ENCODE data around the gene SSTR4.
"Not testable (repeated sequence)": the region's sequence is repeated elsewhere in the genome, so short reads cannot be mapped to it uniquely, and the experiment has no call there.

The SSTR4 gene, protein sequence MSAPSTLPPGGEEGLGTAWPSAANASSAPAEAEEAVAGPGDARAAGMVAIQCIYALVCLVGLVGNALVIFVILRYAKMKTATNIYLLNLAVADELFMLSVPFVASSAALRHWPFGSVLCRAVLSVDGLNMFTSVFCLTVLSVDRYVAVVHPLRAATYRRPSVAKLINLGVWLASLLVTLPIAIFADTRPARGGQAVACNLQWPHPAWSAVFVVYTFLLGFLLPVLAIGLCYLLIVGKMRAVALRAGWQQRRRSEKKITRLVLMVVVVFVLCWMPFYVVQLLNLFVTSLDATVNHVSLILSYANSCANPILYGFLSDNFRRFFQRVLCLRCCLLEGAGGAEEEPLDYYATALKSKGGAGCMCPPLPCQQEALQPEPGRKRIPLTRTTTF

DNA sequence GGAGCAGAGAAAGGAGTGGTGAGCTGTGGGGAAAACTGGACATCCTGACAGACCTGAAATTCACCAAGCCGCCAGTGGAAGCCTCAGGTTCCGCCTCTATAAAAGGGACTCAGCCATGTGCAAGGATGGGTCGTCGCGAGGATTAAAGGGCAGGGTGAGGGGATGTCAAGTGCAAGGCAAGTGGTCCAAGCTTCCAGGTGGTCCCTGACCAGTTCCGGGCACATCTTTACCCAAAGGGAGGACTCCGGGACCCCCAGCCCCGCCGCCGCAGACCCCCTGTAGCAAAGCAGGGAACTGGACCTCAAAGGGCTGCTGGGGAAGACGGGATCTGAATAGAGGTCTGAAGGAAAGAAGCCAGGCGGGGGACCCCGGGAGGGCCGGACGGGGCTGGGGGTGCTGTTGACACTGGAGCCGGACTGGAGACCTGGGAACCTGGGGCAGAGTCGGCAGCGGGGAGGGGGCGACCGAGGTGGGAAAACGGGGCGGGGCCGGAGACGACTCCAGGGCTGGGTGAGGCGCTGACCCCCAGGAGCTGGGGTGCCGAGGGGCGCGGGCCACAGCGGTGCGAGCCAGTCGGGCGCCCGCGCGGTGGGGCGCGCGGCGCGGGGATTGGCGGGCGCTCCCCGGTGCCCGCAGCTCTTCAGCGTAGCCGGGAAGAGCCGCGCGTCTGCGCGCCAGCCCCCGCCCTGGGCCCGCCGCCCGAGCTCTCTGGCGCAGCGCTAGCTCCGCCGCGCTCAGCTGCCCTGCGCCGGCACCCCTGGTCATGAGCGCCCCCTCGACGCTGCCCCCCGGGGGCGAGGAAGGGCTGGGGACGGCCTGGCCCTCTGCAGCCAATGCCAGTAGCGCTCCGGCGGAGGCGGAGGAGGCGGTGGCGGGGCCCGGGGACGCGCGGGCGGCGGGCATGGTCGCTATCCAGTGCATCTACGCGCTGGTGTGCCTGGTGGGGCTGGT, at the start of gene SSTR4:
SSTR4 (plus strand) TSS at position 592 of the 951 bp plus-strand sequence; CDS start at position 764, 172 bp downstream.
- DNase-seq (ENCODE audit: low read depth in 3 of 3) = no peak

DNA sequence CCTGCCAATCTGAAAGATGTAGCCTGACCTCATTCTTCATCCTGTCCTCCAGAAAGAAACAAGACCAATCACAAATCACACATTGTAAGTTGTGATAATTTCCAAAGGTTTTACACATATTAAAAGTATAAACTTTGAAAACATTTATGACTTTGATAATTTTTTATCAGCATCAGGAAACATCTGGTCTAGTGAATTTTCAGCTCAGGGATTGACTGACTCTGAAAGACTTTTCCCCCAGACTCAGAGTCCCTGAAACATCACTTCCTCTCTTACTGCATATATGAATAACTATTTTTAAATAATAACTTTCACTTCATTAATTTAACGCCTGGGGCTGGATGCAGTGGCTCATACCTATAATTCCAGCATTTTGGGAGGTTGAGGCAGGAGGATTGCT, 48.5 kb upstream of the SSTR4 start:
- no peak for DNase-seq (ENCODE audit: low read depth in 3 of 3)

DNA sequence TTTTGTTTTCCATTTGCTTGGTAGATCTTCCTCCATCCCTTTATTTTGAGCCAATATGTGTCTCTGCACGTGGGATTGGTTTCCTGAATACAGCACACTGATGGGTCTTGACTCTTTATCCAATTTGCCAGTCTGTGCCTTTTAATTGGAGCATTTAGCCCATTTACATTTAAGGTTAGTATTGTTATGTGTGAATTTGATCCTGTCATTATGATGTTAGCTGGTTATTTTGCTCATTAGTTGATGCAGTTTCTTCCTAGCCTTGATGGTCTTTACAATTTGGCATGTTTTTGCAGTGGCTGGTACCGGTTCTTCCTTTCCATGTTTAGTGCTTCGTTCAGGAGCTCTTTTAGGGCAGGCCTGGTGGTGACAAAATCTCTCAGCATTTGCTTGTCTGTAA, 43.7 kb upstream of the SSTR4 start:
- not testable (repeated sequence) for DNase-seq (ENCODE audit: low read depth in 3 of 3)

DNA sequence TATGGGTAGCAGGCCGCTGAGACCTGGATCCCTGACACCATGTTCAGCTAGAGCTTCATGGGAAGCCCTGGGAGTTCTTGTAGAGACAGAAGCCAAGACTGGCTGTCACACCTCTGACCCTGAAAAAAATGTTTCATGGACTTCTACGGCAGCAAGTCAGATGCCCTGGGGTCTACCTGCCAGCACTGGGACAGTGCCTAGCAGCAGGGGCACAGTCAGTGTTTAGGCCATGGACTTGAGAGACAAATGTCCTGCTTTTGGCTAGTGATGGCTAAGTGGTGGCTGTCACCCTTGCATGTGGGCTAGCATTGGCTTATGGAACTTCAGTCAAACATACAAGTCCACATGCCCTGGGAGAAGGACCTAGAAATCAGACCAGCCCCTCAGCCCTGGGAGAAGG, 41.3 kb upstream of the SSTR4 start:
- DNase-seq (ENCODE audit: low read depth in 3 of 3) = no peak

DNA sequence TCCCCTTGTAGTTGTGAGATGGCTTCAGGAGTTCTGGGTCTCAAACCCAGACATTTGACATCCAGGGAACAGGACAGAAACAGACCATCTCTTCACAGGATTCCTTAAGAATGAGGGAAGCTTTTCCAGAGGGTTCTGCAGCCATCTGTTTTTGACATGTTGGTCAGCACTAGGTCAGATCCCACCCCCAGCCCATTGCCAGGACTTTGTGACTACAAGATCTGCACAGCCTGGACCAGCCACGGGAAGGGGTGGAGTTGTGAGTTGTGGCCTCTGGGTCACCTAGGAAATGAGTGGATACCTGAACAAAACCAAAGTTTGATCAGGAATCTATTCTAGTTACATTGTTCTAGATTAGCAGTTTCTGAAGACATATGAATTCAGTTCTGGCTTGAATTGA, 39.2 kb upstream of the SSTR4 start:
- no peak for DNase-seq (ENCODE audit: low read depth in 3 of 3)

DNA sequence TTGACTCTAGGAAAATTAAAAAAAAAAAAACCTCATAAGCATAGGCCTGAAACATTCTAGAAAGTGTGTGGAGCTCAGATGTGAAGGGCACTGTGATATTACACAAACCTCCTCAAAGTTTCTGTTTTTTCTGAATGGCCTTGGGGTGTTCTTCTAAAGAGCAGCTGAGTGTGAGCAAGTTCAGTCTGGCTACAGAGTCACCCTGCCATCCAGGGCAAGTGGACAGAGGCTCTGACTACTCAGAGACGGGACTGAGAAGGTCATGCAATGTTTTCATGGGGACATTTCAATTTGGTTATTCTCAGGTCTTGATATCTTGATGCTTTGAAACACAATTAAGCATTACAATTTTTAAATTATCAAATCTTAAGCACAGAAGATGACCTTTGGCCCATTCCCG, 36.6 kb upstream of the SSTR4 start:
- no peak for DNase-seq (ENCODE audit: low read depth in 3 of 3)

DNA sequence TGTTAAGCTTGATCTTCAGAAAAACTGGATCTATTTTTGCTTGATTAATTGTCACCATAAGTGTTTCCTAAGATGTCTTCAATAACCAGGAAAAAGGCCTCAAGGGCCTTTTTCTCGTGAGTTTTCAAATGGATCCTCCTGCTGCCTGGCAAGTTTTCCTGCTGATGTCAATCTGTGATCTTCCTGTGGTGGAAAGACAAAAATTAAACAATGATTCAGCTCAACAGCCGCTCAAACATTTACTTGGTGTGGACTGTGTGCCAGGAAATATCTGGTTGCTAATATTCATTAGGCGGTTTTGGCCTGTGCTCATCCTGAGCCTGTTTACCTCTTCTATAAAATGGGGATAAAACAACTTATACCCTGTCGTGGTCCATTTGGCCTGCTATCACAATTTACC, 35.4 kb upstream of the SSTR4 start:
- no peak for DNase-seq (ENCODE audit: low read depth in 3 of 3)

DNA sequence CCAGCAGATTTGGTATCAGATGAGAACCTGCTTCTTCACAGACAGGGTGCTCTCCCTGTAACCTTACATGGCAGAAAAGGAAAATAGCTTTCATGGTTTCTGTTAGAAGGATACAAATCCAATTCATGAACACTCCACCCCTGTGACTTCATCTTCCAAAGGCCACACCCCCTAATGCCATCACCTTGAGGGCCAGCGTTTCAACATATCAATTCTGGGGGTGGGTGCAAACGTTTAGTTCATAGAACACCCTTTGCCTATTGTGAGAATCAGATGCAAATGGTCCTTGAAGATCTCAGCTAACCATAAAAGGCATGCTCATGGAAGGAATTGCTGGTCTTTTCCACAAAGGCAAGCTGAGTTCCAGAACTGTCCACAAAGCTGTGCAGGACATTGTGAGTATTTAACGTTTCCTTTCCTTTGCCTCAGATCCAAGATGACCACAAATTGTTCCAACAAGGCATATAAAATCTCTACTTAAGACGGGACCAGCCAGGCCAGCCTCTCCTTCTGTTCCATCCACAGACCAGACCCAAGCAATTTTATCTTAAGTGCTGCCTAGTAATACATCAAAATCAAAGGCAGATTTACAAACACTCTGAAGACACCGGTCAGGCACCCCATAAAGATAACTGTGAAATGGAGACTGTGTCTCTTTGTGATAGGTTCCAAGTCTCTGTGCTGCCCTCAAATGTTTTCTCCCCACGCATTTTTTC, 34.7 kb upstream of the SSTR4 start:
- no peak for DNase-seq (ENCODE audit: low read depth in 3 of 3)

DNA sequence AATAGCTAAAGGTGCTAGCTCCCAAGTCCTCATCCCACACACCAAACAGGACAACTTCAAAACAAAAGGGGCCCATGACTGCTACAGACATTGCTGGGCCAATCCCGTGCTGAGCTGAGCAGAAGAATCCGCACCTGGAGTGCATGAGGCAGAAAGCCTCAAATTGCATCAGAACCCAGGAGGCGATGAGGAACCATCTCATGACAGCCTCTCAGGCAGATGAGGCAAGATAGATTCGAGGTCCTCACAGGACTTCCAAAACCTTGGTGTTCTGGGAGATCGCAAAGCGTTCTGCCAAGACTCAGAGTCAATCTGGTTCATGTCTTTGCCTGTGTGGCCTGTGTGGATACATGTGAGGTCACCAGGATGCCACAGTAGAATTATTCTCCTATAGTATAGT, 32.8 kb upstream of the SSTR4 start:
- DNase-seq (ENCODE audit: low read depth in 3 of 3) = no peak

DNA sequence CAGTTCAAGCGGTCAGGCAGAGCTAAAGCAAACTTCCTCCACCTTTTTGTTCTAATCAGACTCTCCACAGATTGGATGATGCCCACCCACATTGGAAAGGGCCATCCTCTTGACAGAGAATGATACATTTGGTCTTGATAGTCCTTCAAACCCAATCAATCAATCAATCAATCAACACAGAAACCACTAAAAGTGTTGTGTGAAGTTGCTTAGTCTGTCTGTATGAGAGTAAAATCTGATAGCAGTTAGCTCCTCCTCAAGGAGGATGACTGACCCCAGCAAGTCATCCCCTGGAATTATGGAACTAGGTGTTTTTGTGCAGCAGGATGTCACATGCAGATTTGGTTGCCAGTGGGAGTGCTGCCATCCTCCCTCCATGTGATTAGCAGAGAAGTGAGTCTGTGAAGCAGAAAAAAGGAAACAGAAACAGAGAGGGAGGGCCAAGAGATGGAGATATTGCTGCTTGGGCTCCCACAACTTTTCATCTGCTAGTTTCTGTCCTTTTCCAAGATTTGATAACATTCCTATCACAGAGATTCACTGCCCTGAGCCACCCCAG, 32.0 kb upstream of the SSTR4 start:
- DNase-seq (ENCODE audit: low read depth in 3 of 3) = no peak

DNA sequence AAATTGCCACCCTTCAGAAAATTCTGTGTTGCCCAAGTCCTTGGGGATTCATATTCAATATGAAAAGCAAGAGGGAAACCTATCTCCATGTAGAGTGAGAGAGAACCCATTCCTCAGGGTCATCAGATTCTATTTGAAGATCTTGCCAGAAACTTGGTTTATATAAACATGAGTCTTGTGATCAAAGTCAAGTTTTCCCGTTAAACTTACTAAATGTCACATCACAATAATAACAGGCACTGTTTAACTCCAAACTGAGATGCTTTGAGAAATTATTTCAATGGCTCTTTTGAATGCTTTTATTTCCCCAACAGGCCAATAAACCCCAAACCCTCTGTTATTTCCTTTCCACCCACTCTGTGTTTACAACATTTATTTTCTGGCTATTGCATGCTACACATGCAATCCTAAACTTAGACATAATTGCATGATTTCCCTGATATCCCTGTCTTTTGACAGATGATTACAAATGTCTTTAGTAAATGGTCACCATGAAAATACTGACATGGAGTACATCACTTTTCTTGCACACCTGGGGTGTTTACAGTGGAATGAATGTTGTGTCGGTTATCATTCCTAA, 31.1 kb upstream of the SSTR4 start:
- no peak for DNase-seq (ENCODE audit: low read depth in 3 of 3)

DNA sequence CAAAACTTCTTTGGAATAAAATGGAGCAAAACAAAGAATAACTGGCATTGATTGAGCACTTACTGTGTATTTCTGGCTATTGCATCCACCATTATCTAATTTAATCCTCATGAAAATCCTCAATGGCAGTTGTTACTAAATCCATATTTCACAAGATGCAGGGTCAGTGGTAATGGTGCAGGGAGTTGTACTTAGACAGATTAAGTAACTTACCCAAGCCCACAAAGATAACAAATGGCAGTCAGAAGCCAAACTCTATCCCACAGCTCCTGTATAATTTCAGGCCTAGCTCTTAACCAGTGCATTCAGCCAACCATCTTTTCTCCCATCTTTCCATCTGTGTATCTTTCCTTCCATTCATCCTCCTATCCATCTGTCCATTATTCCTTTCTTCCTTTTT, 29.3 kb upstream of the SSTR4 start:
- no peak for DNase-seq (ENCODE audit: low read depth in 3 of 3)

DNA sequence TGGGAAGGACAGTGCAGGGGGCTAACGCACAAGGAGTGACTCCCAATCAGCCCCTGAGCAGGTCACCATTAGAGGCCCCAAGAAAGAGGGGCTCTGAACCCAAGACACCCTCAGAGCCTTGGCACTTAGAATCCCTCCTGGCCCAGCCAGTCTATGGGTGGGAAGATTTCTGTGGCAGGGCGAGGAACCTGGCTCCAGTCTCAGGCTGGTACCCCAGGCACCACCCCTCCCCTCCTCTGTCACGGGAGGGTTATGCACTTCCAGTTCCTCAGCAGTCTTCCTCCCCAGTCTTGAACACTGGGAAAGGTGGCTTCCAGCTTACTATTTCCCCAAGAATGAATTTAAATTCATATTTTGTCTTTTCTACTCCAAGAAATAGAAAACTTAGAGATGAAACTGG, 27.6 kb upstream of the SSTR4 start:
- DNase-seq (ENCODE audit: low read depth in 3 of 3) = no peak

DNA sequence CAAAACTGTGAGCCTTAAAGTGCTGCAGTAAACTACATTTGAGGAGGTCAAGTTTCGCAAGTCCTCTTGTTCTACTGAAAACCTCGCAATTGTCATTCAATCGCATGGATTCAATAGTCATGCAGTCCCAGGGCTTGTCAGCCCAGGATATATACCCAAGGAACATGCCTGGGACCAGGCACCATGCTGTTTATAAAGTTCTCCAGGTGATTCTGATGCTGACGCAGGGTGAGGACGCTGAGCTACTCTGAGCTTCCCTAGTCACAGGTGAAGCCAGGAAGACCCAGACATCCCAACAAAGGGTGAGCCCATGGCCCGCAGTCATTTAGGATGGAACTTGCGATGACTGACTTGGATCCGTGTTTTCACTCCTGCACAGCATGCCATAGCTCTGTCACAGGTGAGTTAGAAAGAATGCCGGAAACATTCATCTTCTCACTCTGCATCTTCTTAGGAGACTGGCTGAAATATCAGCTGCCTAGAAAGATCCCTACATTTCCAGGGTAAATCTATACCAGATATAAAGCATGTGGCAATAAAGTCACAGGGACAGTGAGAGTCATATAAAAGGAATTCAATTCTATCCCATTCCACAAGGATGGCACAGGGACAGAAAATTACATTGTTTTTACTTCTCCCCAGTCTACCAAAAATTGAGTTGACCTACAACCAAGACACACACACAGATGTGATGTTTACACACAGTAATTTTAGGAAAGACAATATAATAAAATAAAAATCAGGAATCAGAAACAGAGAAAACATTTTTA, 27.0 kb upstream of the SSTR4 start:
- DNase-seq (ENCODE audit: low read depth in 3 of 3) = no peak

DNA sequence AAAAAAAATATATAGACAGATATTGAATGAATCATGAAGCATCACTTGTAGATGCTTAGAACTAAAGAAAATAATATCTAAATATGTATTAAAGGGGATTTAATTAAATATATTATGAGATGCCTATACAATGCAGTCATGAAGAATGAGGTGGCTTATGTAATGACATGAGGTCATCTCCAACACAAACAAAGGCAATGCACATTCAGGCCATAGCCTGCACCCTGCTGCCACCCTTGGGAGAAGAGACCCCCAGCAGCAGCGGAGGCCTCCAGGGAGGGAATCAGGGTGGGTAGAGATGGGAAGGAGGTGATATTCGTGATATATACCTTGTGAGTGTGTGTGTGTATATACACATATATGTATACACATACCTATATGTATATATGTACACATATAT, 26.4 kb upstream of the SSTR4 start:
- no peak for DNase-seq (ENCODE audit: low read depth in 3 of 3)

DNA sequence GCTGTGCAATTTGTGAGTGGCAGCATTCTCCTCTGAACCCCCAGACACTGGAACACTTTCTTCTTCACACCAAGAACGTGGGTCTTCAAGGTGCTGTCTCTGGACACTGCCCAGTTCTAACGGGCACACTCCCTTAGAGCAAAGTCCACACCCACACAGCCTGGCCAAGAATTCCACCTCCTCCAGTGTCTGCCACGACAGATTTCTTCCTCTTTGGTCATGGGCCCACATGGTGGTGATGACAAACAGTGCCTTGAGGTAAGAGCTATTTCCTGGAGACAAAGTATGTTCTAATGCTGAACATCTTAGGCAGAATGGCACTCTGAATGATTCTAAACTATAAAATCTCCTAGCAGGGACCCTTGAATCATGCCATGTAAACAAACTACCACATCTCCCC, 25.5 kb upstream of the SSTR4 start:
- DNase-seq (ENCODE audit: low read depth in 3 of 3) = no peak

DNA sequence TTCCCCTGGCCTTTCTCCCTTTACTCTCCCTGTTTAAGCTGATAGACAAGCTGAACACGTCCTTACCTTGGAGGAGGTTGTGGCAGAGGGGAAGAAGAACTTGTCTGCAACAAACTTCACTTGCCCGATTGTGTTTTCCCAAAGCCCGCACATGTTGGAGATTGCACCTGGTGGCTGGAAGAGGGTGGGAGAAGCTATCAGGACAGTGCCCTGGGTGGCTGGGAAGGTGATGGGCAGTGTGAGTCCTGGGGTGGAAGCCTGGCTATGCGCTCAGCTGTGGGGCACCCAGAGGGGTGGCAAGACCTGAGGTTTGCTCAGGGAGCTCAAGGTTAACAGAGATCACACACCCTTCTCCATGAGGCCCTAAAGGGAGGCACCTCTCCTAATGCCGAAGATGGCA, 25.0 kb upstream of the SSTR4 start:
- no peak for DNase-seq (ENCODE audit: low read depth in 3 of 3)

DNA sequence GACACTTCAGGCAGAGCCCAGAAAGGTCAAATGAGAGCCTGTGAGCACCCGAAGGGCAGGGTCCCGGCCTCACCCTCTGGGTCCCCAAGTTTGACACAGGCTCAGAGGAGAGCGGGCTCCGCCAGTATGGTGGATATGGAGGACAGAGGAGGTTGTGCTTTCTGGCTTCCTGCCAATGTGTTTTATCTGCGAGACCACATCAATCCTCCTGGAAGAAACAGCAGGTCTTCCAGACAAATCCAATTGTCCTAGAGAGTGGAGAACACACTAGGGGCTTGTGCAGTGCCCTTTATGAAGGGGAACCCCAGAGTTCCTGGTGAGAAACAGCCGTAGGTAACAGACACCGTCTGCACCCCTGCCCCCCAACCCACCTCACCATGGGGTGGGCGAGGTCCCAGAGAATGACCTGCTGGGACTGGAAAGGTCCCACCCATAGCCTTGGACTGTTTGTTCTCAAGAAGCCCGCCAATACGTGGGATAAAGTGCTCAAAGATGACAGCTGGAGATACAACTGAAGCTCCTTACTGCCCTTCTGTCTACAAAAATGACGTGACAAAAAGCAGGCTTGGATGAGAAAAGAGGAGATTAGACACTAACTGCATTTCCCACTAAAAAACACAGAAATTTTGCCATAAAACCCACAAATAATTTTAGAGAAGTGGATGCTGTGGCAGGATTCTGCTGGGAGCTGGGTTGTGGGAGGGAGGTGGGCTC, 23.9 kb upstream of the SSTR4 start:
- no peak for DNase-seq (ENCODE audit: low read depth in 3 of 3)

DNA sequence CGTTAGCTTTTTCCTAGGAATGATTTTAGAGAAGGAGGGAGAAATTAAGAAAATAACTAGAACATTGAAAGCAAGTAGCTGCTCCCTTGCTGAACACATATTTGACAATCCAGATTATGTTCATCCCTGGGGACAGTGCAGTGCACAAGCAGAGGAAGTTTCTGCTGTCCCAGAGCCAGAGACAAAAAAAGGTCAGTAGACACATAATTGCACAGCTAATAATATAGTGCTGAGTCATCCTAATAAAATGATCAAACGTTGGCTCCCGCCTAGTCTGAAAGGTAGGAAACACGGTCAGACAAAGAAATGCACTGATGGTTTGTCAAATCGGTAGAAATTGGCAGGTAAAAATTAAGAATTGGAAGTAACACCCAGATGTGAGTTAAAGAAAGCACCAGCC, 21.7 kb upstream of the SSTR4 start:
- no peak for DNase-seq (ENCODE audit: low read depth in 3 of 3)

DNA sequence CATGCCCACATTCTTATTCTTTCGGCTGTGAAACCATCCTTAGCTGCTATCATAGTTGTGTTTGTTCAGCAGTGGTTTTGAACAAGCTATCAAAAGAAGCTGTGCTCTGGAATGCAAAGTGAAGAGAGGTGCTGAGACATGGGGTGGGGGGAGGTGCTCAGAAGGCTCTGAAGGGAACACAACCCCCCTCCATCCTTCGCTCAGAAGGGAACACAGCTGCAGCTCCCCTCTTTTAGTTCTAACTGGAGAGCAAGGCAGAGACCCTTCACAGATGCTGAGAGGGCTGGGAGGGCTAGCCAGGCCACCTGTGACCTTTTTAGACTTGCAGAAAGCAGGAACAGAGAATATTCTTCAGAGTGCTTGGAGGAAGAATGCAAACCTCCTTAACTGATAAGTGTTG, 17.6 kb upstream of the SSTR4 start:
- DNase-seq (ENCODE audit: low read depth in 3 of 3) = no peak
